HG02884 (cell line): Measurements from ENCODE around the gene DPF1.

Experiments used
- ATAC-seq: cut with Tn5 transposase; IDR thresholded peaks from one replicate; pipeline ENCODE4 v1.9.1; 2021; ENCODE audit warnings: mild to moderate bottlenecking, moderate library complexity; ENCODE audit not compliant: unreplicated experiment

The DPF1 gene

GRCh38 chr19:38170334-38170733 lies 53.7 kb downstream of the DPF1 start:
- ATAC-seq: no peak

GRCh38 chr19:38168637-38169036 lies 55.4 kb downstream of the DPF1 start:
- ATAC-seq: no peak

- ATAC-seq: no peak
These were observed 58.7 kb downstream of the DPF1 start for GRCh38 chr19:38165335-38165734.

GRCh38 chr19:38164526-38164925 lies 59.5 kb downstream of the DPF1 start:
- no peak for ATAC-seq

GRCh38 chr19:38163419-38164290 lies 60.4 kb downstream of the DPF1 start:
- no peak for ATAC-seq

DNA sequence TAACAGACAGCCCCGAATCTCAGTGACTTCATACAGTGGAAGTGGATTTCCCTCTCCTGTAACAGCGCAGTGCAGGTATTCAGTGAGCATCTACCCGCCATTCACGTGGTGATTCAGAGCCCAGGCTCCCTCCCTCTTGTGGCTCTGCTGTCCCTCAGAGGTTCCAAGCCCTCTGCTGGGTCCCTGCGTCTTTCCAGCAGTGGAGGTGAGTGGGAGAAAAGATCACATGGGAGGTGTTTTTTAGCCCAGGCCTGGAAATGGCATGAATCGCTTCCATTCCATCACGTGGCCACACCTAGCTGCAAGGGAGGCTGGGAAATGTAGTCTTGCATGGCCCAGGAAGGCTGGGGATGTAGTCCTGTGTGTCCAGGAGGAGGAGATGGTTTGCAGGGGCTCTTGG lies 61.4 kb downstream of the DPF1 start:
- ATAC-seq: no peak

DNA sequence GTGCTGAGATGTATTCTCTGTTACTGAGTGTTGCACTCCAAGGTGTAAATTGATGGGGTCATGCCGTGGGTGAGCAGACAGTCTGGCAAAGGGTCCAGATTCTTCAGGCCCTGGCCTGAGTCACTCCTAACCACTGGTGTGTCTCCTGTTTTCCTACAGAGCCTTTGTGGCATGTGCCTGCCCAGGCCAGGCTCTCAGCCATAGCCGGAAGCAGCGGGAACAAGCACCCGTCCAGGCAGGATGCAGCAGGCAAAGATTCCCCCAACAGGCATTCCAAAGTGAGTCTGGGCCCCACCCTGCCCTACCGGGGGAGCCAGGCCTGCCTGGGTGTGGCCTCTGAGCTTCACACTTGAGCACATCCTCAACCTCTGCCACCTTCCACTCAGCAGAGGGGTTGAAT lies 61.9 kb downstream of the DPF1 start:
- no peak for ATAC-seq
